Neuron (in vitro differentiated cells): ENCODE data around the gene CNGA3.
"Not testable (repeated sequence)": the region's sequence is repeated elsewhere in the genome, so short reads cannot be mapped to it uniquely, and the experiment has no call there.

Experiments
- H2AFZ ChIP-seq: one replicate; pipeline ENCODE4 v1.6.1; 2013; ENCODE audit warnings: low read depth, mild to moderate bottlenecking, inconsistent platforms, low read length, moderate library complexity
- H3K27me3 ChIP-seq: one replicate; pipeline ENCODE4 v1.6.1; 2013; ENCODE audit warnings: low read length; ENCODE audit not compliant: insufficient read depth
- H3K36me3 ChIP-seq: one replicate; pipeline ENCODE4 v1.6.1; 2013; ENCODE audit warnings: low read length; ENCODE audit not compliant: insufficient read depth
- H3K4me1 ChIP-seq: one replicate; pipeline ENCODE4 v1.6.1; 2013; ENCODE audit warnings: low read length; ENCODE audit not compliant: insufficient read depth
- H3K4me3 ChIP-seq: 2 replicates; pipeline ENCODE4 v1.5.1; 2013; ENCODE audit warnings: mild to moderate bottlenecking, low read length, moderate library complexity
- H3K9me3 ChIP-seq: one replicate; pipeline ENCODE4 v1.6.1; 2013; ENCODE audit warnings: low read length

Gene CNGA3

GRCh38 chr2:98432145-98432544, 85.9 kb downstream of the CNGA3 start:
- peaks cover 4% of the 10 kb centered on the region for H3K9me3 ChIP-seq
- H3K27me3 ChIP-seq = peaks cover 2% of the 10 kb centered on the region
- no peaks in the 10 kb centered on the region for H3K36me3 ChIP-seq
- no peak overlapping the region for H3K4me3 ChIP-seq
- H2AFZ ChIP-seq = no peak overlapping the region
- H3K4me1 ChIP-seq = no peaks in the 10 kb centered on the region

GRCh38 chr2:98433363-98433964, 87.2 kb downstream of the CNGA3 start:
- Histone ChIP-seq H3K27me3 (peaks cover 2% of the 10 kb centered on the region), H3K4me1 (no peaks in the 10 kb centered on the region), H3K4me3 (no peak overlapping the region), H2AFZ (no peak overlapping the region), H3K36me3 (no peaks in the 10 kb centered on the region), H3K9me3 (peaks cover 4% of the 10 kb centered on the region)

GRCh38 chr2:98434492-98434891, 88.2 kb downstream of the CNGA3 start:
- H3K4me1 ChIP-seq = no peaks in the 10 kb centered on the region
- no peaks in the 10 kb centered on the region for H3K36me3 ChIP-seq
- H2AFZ ChIP-seq = no peak overlapping the region
- peaks cover 2% of the 10 kb centered on the region for H3K27me3 ChIP-seq
- H3K9me3 ChIP-seq = peaks cover 4% of the 10 kb centered on the region
- H3K4me3 ChIP-seq = no peak overlapping the region

- not testable (repeated sequence) for H3K9me3 ChIP-seq, H3K4me3 ChIP-seq, H3K4me1 ChIP-seq, H3K36me3 ChIP-seq, H3K27me3 ChIP-seq, H2AFZ ChIP-seq
These were observed 89.4 kb downstream of the CNGA3 start for GRCh38 chr2:98435670-98436069.

- no peaks in the 10 kb centered on the region for H3K27me3 ChIP-seq
- H3K4me1 ChIP-seq = no peaks in the 10 kb centered on the region
- H3K36me3 ChIP-seq = no peaks in the 10 kb centered on the region
- no peak overlapping the region for H3K4me3 ChIP-seq
- no peak overlapping the region for H2AFZ ChIP-seq
- peaks cover 4% of the 10 kb centered on the region for H3K9me3 ChIP-seq
These were observed 90.5 kb downstream of the CNGA3 start for GRCh38 chr2:98436734-98437133.

GRCh38 chr2:98438190-98439133, 92.2 kb downstream of the CNGA3 start:
- no peaks in the 10 kb centered on the region for H3K36me3 ChIP-seq
- H3K27me3 ChIP-seq = peaks cover 6% of the 10 kb centered on the region
- H3K9me3 ChIP-seq = peaks cover 4% of the 10 kb centered on the region
- no peak overlapping the region for H2AFZ ChIP-seq
- H3K4me1 ChIP-seq = no peaks in the 10 kb centered on the region
- no peak overlapping the region for H3K4me3 ChIP-seq

GRCh38 chr2:98441706-98442450, 95.6 kb downstream of the CNGA3 start:
- Histone ChIP-seq H3K36me3 (no peaks in the 10 kb centered on the region), H2AFZ (no peak overlapping the region), H3K9me3 (no peaks in the 10 kb centered on the region), H3K27me3 (peaks cover 6% of the 10 kb centered on the region), H3K4me1 (peaks cover 17% of the 10 kb centered on the region), H3K4me3 (no peak overlapping the region)

GRCh38 chr2:98442488-98442887, 96.2 kb downstream of the CNGA3 start:
- Histone ChIP-seq H3K4me3 (no peak overlapping the region), H3K9me3 (no peaks in the 10 kb centered on the region), H3K36me3 (no peaks in the 10 kb centered on the region), H3K4me1 (peaks cover 17% of the 10 kb centered on the region), H2AFZ (no peak overlapping the region), H3K27me3 (peaks cover 6% of the 10 kb centered on the region)

GRCh38 chr2:98444436-98445176, 98.3 kb downstream of the CNGA3 start, which contains the start of gene INPP4A:
INPP4A (plus strand) TSS chr2:98444858; CDS start chr2:98520049, 75,191 bp downstream.
- Histone ChIP-seq H3K9me3 (no peaks in the 10 kb centered on the region), H3K36me3 (no peaks in the 10 kb centered on the region), H3K4me1 (peaks cover 17% of the 10 kb centered on the region), H3K4me3 (peak within 1 kb of the TSS; percentile 67), H2AFZ (peak within 1 kb of the TSS; percentile 29), H3K27me3 (peaks cover 6% of the 10 kb centered on the region)

GRCh38 chr2:98445177-98445682, 99.0 kb downstream of the CNGA3 start:
- peaks cover 17% of the 10 kb centered on the region for H3K4me1 ChIP-seq
- no peaks in the 10 kb centered on the region for H3K36me3 ChIP-seq
- H2AFZ ChIP-seq = peak overlapping the region; percentile 15
- peak overlapping the region; percentile 67 for H3K4me3 ChIP-seq
- no peaks in the 10 kb centered on the region for H3K9me3 ChIP-seq
- peaks cover 6% of the 10 kb centered on the region for H3K27me3 ChIP-seq

- Histone ChIP-seq H3K4me1 (peaks cover 17% of the 10 kb centered on the region), H3K9me3 (no peaks in the 10 kb centered on the region), H3K4me3 (peak overlapping the region; percentile 67), H3K27me3 (peaks cover 6% of the 10 kb centered on the region), H2AFZ (peak overlapping the region; percentile 15), H3K36me3 (no peaks in the 10 kb centered on the region)
These were observed 99.7 kb downstream of the CNGA3 start for GRCh38 chr2:98445683-98446581.
